ENCODE measurements around the gene KMT5C.

DNA sequence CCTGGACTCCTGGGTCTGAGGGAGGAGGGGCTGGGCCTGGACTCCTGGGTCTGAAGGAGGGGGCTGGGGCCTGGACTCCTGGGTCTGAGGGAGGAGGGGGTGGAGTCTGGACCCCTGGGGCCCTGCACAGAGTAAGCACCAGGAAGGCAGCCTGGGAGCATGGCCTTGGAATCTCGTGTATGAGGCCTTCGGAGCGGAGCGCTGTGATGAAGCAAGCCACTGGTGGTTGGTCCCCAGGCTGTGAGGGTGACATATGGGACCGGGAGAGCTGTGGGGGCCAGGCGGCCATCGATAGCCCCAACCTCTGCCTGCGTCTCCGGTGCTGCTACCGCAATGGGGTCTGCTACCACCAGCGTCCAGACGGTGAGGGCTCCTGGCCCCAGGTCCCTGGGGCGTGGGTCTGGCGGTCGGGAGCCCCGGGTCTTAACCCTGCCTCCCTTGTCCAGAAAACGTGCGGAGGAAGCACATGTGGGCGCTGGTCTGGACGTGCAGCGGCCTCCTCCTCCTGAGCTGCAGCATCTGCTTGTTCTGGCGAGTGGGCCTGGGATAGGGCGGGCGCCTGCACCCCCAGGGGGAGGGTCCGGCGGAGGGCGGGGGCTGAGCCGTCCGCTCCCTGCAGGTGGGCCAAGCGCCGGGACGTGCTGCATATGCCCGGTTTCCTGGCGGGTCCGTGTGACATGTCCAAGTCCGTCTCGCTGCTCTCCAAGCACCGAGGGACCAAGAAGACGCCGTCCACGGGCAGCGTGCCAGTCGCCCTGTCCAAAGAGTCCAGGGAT lies 37.9 kb downstream of the KMT5C start:
- TF ChIP-seq, protein P1, sequence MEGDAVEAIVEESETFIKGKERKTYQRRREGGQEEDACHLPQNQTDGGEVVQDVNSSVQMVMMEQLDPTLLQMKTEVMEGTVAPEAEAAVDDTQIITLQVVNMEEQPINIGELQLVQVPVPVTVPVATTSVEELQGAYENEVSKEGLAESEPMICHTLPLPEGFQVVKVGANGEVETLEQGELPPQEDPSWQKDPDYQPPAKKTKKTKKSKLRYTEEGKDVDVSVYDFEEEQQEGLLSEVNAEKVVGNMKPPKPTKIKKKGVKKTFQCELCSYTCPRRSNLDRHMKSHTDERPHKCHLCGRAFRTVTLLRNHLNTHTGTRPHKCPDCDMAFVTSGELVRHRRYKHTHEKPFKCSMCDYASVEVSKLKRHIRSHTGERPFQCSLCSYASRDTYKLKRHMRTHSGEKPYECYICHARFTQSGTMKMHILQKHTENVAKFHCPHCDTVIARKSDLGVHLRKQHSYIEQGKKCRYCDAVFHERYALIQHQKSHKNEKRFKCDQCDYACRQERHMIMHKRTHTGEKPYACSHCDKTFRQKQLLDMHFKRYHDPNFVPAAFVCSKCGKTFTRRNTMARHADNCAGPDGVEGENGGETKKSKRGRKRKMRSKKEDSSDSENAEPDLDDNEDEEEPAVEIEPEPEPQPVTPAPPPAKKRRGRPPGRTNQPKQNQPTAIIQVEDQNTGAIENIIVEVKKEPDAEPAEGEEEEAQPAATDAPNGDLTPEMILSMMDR (IDR thresholded peaks at IDR 0.05) = no peak
- TF ChIP-seq POLR2AphosphoS5 (IDR thresholded peaks at IDR 0.05) = no peak
- no peak for TF ChIP-seq POLR2A (IDR thresholded peaks at IDR 0.05)
- TF ChIP-seq EP300 (IDR thresholded peaks at IDR 0.05) = no peak

Data from suprapubic skin (tissue), 4 donors.